OCI-LY3 (cell line): ENCODE results near the gene CEP131.

Experiments
- CTCF ChIP-seq: fragments of 200-600, 300-600 bp; sonication (generic); IDR thresholded peaks from 2 replicates; pipeline ENCODE4 v1.5.1; 2014; ENCODE audit warnings: antibody characterized with exemption, low read length, low read depth
- EZH2phosphoT487 ChIP-seq: fragments of 200-600 bp; shearing (Covaris generic); IDR thresholded peaks from 2 replicates; pipeline ENCODE4 v1.6.1; 2018; ENCODE audit warnings: antibody characterized with exemption, mixed run types, low read depth

- no peak for TF ChIP-seq CTCF
- no peak for TF ChIP-seq EZH2phosphoT487
Observed at GRCh38 chr17:81203136-81203535, 19.6 kb downstream of the CEP131 start.
